Naive thymus-derived CD8-positive, alpha-beta T cell (primary cell): ENCODE results near the gene TMEM225. TPM values are rescaled to one million over a fixed set of nuclear protein-coding genes. Genes with fewer than 3 reads are reported as not detected.

Source experiments
- ATAC-seq, 2 donors: fragments of 150-1000 bp; cut with Tn5 transposase in 1 of 2; sonication (Bioruptor Pico), chemical (Tn5 transposase) in 1 of 2; 1 replicate in 1 of 2; 2 replicates in 1 of 2; pipeline ENCODE4 v1.10.0; 2021; ENCODE audit warnings: mild to moderate bottlenecking in 2 of 2, moderate library complexity in 2 of 2
- POLR2A ChIA-PET: fragments of 350-600 bp; sonication (Branson Sonifier 250); formaldehyde crosslinking; loops from one replicate; lab custom pipeline; 2021; ENCODE audit warnings: antibody characterized with exemption; lab: Charles Lee
- DNase-seq, 10 donors: peaks; one replicate each; pipeline versions ENCODE4 v3.0.0 to v3.0.0-alpha.2; 2020 to 2022
- H3K27ac Mint-ChIP-seq, 10 donors: one replicate each; pipeline ENCODE4 v1.8.0; 2020 to 2022; ENCODE audit warnings: mild to moderate bottlenecking in 10 of 10, mixed read lengths in 10 of 10, moderate library complexity in 4 of 10, inconsistent platforms in 1 of 10
- H3K27me3 Mint-ChIP-seq, 5 donors: one replicate each; pipeline ENCODE4 v1.8.0; 2021 to 2022; ENCODE audit warnings: mixed read lengths in 5 of 5
- H3K36me3 Mint-ChIP-seq, 3 donors: one replicate each; pipeline ENCODE4 v1.8.0; 2020 to 2022; ENCODE audit warnings: mixed read lengths in 3 of 3, mild to moderate bottlenecking in 2 of 3, inconsistent platforms in 1 of 3
- H3K4me1 Mint-ChIP-seq, 4 donors: one replicate each; pipeline ENCODE4 v1.8.0; 2021 to 2022; ENCODE audit warnings: mixed read lengths in 4 of 4
- H3K4me3 Mint-ChIP-seq, 10 donors: one replicate each; pipeline ENCODE4 v1.8.0; 2020 to 2022; ENCODE audit warnings: mild to moderate bottlenecking in 10 of 10, mixed read lengths in 10 of 10, moderate library complexity in 6 of 10, inconsistent platforms in 1 of 10
- H3K9me3 Mint-ChIP-seq, 9 donors: one replicate each; pipeline ENCODE4 v1.8.0; 2020 to 2022; ENCODE audit warnings: mixed read lengths in 9 of 9, mild to moderate bottlenecking in 3 of 9, inconsistent platforms in 1 of 9, moderate library complexity in 1 of 9
- polyA plus RNA-seq, 3 donors: library from polyadenylated mRNA; unstranded; fragments of 300-500 nt; fragmentation: Illumina TruSeq; gene quantifications; one replicate each; pipeline ENCODE4 v1.2.3, GENCODE V29; 2021
- total RNA-seq, 8 experiments: library from RNA in 2 of 8; stranded (reverse) in 2 of 8; gene quantifications; one replicate each; pipeline ENCODE4 v1.2.3 and lab custom pipeline; 2021 to 2026

TMEM225 gene
- total and polyA plus RNA-seq, 5 experiments from 2014 or later: not detected

DNA sequence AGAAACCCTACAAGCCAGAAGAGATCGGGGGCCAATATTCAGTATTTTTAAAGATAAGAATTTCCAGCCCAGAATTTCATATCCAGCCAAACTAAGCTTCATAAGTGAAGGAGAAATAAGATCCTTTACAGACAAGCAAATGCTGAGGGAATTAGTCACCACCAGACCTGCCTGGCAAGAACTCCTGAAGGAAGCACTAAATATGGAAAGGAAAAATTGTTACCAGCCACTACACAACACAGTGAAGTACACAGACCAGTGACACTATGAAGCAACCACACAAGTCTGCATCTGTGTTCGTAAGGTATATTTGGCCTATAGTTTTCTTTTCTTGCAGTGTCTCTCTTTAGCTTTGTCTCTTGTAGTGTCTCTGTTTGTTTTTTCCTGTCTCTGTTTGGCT, 29.0 kb downstream of the TMEM225 start:
- Mint-ChIP-seq H3K9me3 (peaks cover 0 to 22% (median 8%) of the 10 kb centered on the region in 9 donors), H3K4me3 (no peak overlapping the region), H3K4me1 (no peaks in the 10 kb centered on the region), H3K27me3 (peaks cover 4 to 24% (median 10%) of the 10 kb centered on the region in 5 donors), H3K36me3 (no peaks in the 10 kb centered on the region), H3K27ac (no peak overlapping the region)
- no peak for DNase-seq
- POLR2A ChIA-PET: no interaction called here
- no peak for ATAC-seq

DNA sequence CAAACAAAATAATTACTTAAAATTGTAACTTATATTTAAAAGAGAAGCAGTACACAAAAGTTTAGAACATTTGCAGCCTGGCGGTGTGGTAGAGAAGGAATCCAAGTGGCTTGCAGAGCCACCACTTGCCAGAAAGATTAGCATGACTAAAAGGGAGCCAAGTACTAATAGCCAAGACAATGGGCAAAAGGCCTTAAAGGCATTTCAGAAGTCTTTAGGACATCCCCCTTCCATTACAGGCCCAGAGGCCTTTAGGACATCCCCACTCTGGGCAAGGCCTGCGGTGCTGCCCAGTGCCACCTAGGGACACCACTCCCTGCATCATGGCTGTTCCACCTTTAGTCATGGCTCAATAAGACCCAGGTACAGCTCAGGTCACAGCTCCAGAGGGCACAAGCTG, 32.4 kb downstream of the TMEM225 start:
- Mint-ChIP-seq H3K27ac (no peak overlapping the region), H3K4me1 (no peaks in the 10 kb centered on the region), H3K36me3 (no peaks in the 10 kb centered on the region), H3K9me3 (peaks cover 1 to 28% (median 9%) of the 10 kb centered on the region in 9 donors), H3K27me3 (peaks cover 9 to 40% (median 18%) of the 10 kb centered on the region in 5 donors), H3K4me3 (no peak overlapping the region)
- POLR2A ChIA-PET: no interaction called here
- ATAC-seq: no peak
- DNase-seq: no peak

DNA sequence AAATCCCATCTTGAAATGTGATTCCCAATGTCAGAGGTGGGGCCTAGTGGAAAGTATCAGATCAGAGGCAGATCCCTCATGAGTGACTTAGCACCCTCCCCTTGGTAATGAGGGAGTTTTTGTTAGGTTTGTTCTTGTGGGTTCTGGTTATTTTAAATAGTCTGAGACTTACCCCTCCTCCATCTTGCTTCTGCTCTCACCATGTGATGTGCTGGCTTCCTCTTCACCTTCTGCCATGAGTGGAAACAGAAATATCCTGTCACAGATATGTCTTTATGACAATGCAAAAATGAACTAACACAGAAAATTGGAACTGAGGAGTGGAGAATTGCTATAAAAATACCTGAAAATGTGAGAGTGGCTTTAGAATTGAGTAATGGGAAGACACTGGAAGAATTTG, 33.1 kb downstream of the TMEM225 start:
- Mint-ChIP-seq H3K27ac (no peak overlapping the region), H3K36me3 (no peaks in the 10 kb centered on the region), H3K9me3 (peaks cover 0 to 22% (median 9%) of the 10 kb centered on the region in 9 donors), H3K4me3 (no peak overlapping the region), H3K27me3 (peaks cover 9 to 40% (median 18%) of the 10 kb centered on the region in 5 donors), H3K4me1 (no peaks in the 10 kb centered on the region)
- POLR2A ChIA-PET: no interaction called here
- DNase-seq (no peak), ATAC-seq (no peak)

DNA sequence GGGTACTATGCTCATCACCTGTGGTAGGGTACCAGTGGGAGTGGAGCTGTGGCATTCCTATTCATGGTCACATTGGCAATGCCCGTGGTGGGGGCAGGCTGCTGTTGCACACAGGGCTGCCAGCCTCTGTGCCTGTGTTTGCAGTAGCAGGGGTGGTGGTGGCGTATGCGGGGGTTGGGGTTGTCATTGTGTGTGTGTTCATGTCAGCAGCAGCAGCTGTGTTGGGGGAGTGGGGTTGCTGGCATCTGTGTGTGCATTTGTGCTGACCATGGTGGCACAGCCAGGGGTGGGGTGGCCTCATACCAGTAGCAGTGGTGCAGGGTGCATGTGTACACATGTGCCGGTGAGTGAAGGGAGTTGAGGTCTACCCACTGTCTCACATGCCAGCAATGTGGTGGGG, 34.4 kb downstream of the TMEM225 start:
- Mint-ChIP-seq H3K4me3 (no peak overlapping the region), H3K27ac (no peak overlapping the region), H3K36me3 (no peaks in the 10 kb centered on the region), H3K9me3 (peaks cover 0 to 13% (median 6%) of the 10 kb centered on the region in 9 donors), H3K27me3 (peaks cover 11 to 40% (median 18%) of the 10 kb centered on the region in 5 donors), H3K4me1 (no peaks in the 10 kb centered on the region)
- no peak for DNase-seq
- no peak for ATAC-seq
- POLR2A ChIA-PET: no interaction called here

DNA sequence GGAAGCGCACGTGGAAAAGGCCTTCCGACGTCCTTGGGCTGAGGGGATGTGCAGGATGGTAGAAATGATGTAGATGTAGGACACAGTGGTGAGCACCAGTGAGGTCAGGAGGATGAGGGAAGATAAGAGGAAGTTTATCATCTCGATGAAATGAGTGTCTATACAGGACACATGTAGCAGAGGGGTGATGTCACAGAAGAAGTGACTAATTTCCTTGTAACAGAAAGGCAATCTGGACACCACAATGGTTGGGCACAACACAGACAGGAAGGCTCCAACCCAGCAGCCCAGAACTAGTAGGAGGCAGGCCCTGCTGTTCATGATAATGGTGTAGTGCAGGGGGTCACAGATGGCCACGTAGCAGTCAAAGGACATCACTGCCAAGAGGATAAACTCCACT, 44.3 kb downstream of the TMEM225 start:
- POLR2A ChIA-PET: no interaction called here
- no peak overlapping the region for H3K27ac Mint-ChIP-seq
- no peaks in the 10 kb centered on the region for H3K36me3 Mint-ChIP-seq
- ATAC-seq (no peak), DNase-seq (no peak)
- no peak overlapping the region for H3K4me3 Mint-ChIP-seq
- peaks cover 0 to 7% (median 0%) of the 10 kb centered on the region in 9 donors for H3K9me3 Mint-ChIP-seq
- peaks cover 5 to 22% (median 12%) of the 10 kb centered on the region in 5 donors for H3K27me3 Mint-ChIP-seq
- H3K4me1 Mint-ChIP-seq: no peaks in the 10 kb centered on the region

DNA sequence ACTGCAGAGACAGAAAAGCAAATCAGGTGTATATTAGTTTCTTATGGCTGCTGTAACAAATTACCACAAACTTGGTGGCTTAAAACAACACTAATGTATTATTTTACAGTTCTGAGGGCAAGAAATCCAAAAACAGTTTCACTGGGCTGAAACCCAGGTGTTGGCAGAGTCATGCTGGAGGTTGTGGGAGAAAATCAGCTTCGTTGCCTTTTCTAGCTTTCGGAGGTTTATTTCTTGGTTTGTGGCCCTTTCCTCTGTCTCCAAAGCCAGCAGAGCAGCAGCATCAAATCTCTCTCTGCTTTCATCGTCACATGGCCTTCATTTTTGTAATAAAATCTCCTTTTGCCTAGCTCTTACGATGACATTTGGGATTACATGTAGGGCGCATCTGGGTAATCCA, 46.3 kb downstream of the TMEM225 start:
- POLR2A ChIA-PET: no interaction called here
- ATAC-seq: no peak

DNA sequence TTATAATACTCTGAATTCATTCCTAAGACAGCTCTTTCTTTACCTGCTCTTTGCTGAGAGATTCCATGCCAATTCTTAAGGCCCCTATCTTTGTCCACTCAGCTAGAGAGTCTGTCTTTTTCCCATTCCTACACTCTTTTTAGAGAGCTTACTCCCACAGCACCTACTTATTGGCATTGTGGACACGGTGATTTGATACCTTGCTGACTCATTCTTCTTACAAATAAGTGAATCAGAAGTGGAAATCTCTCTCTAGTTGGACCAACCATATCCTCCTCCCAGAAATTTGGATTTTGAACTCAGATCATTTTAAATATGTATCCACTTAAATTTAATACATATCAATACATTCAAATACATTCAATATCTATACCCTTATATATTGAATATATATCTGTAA, 46.8 kb downstream of the TMEM225 start:
- no peaks in the 10 kb centered on the region for H3K36me3 Mint-ChIP-seq
- no peak overlapping the region for H3K4me3 Mint-ChIP-seq
- POLR2A ChIA-PET: no interaction called here
- no peaks in the 10 kb centered on the region for H3K4me1 Mint-ChIP-seq
- H3K27ac Mint-ChIP-seq: no peak overlapping the region
- DNase-seq (no peak), ATAC-seq (no peak)
- peaks cover 5 to 13% (median 10%) of the 10 kb centered on the region in 5 donors for H3K27me3 Mint-ChIP-seq
- H3K9me3 Mint-ChIP-seq: peaks cover 0 to 7% (median 0%) of the 10 kb centered on the region in 9 donors

More for the DNA sequence above, 46.3 kb downstream of the TMEM225 start:
- no peaks in the 10 kb centered on the region for H3K36me3 Mint-ChIP-seq
- no peak for DNase-seq
- H3K4me1 Mint-ChIP-seq: no peaks in the 10 kb centered on the region
- H3K4me3 Mint-ChIP-seq: no peak overlapping the region
- peaks cover 0 to 7% (median 0%) of the 10 kb centered on the region in 9 donors for H3K9me3 Mint-ChIP-seq
- no peak overlapping the region for H3K27ac Mint-ChIP-seq
- peaks cover 5 to 13% (median 9%) of the 10 kb centered on the region in 5 donors for H3K27me3 Mint-ChIP-seq

DNA sequence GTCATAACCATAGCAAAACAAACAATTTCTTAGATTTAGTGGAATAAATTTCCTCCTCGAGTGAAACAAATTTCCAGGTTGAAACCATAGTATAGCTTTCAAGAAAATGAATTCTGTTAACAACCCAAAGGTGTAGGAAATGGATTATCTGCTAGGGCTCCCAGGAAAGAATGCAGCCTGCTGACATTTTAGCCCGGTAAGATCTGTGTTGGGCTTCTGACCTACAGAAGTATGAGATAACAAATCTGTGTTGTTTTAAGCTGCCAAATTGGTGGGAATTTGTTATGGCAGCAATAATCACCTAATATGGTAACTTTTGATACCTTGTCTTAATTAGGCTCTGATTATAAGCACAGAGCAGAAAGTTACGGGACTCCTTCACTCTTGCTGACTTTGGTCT, 47.3 kb downstream of the TMEM225 start:
- Mint-ChIP-seq H3K4me3 (no peak overlapping the region), H3K27me3 (peaks cover 5 to 13% (median 10%) of the 10 kb centered on the region in 5 donors), H3K27ac (no peak overlapping the region), H3K4me1 (no peaks in the 10 kb centered on the region), H3K36me3 (no peaks in the 10 kb centered on the region), H3K9me3 (peaks cover 0 to 7% (median 0%) of the 10 kb centered on the region in 9 donors)
- ATAC-seq (no peak), DNase-seq (no peak)
- POLR2A ChIA-PET: no interaction called here

DNA sequence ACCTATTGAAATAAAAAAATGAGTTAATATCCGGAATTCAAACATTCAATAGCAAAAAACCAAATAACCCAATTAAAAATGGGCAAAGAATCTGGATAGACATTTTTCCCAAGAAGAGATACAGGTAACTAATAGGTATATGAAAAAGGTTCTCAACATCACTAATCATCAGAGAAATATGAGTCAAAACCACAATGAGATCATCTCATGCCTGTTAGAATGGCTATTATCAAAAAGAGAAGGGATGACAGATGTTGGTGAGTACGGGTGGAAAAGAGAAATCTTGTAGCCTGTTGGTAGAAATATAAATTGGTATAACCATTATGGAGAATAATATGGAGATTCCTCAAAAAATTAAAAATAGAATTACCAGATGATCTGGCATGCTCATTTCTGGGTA, 52.4 kb downstream of the TMEM225 start:
- H3K9me3 Mint-ChIP-seq: peaks cover 0 to 7% (median 0%) of the 10 kb centered on the region in 9 donors
- H3K4me3 Mint-ChIP-seq: no peak overlapping the region
- no peak for DNase-seq
- no peak overlapping the region for H3K27ac Mint-ChIP-seq
- peaks cover 4 to 24% (median 20%) of the 10 kb centered on the region in 5 donors for H3K27me3 Mint-ChIP-seq
- H3K4me1 Mint-ChIP-seq: no peaks in the 10 kb centered on the region
- POLR2A ChIA-PET: no interaction called here
- no peaks in the 10 kb centered on the region for H3K36me3 Mint-ChIP-seq
- ATAC-seq: no peak

Other genes with a start within 250 kb of the TMEM225 start
- not detected for gene SCN3B, start 231.0 kb downstream of the TMEM225 start, total RNA-seq
- gene SCN3B, start 231.0 kb downstream of the TMEM225 start, polyA plus RNA-seq: not detected
- gene ZNF202, start 144.0 kb downstream of the TMEM225 start, total RNA-seq: 10 to 100 TPM; 27.0 to 30.4 TPM
- 10 to 100 TPM in 1 of 3 donors, 1 to 10 TPM in 2; 5.3 to 13.2 (median 6.6) TPM for gene ZNF202, start 144.0 kb downstream of the TMEM225 start, polyA plus RNA-seq
- not detected for gene OR6X1, start 131.2 kb downstream of the TMEM225 start, total RNA-seq
- gene OR6X1, start 131.2 kb downstream of the TMEM225 start, polyA plus RNA-seq: not detected
- gene OR6M1, start 79.3 kb downstream of the TMEM225 start, total RNA-seq: not detected
- gene OR6M1, start 79.3 kb downstream of the TMEM225 start, polyA plus RNA-seq: not detected
- not detected for gene OR8D4, start 16.5 kb upstream of the TMEM225 start, total RNA-seq
- gene OR8D4, start 16.5 kb upstream of the TMEM225 start, polyA plus RNA-seq: not detected
- not detected for gene OR4D5, start 53.9 kb upstream of the TMEM225 start, total RNA-seq
- gene OR4D5, start 53.9 kb upstream of the TMEM225 start, polyA plus RNA-seq: not detected
- gene OR6T1, start 58.2 kb upstream of the TMEM225 start, total RNA-seq: not detected
- gene OR6T1, start 58.2 kb upstream of the TMEM225 start, polyA plus RNA-seq: not detected
- gene OR10S1, start 92.1 kb upstream of the TMEM225 start, total RNA-seq: not detected
- gene OR10S1, start 92.1 kb upstream of the TMEM225 start, polyA plus RNA-seq: not detected
- gene OR10G6, start 109.5 kb upstream of the TMEM225 start, total RNA-seq: not detected
- gene OR10G6, start 109.5 kb upstream of the TMEM225 start, polyA plus RNA-seq: not detected
- gene OR10G4, start 127.3 kb upstream of the TMEM225 start, total RNA-seq: not detected
- not detected for gene OR10G4, start 127.3 kb upstream of the TMEM225 start, polyA plus RNA-seq
- gene OR10G9, start 137.3 kb upstream of the TMEM225 start, total RNA-seq: not detected
- gene OR10G9, start 137.3 kb upstream of the TMEM225 start, polyA plus RNA-seq: not detected
- gene OR10G8, start 141.1 kb upstream of the TMEM225 start, total RNA-seq: not detected
- not detected for gene OR10G8, start 141.1 kb upstream of the TMEM225 start, polyA plus RNA-seq
- gene OR10G7, start 155.7 kb upstream of the TMEM225 start, total RNA-seq: not detected
- not detected for gene OR10G7, start 155.7 kb upstream of the TMEM225 start, polyA plus RNA-seq
- gene VWA5A, start 229.8 kb upstream of the TMEM225 start, total RNA-seq: 1 to 10 TPM; 7.9 to 8.9 TPM
- gene VWA5A, start 229.8 kb upstream of the TMEM225 start, polyA plus RNA-seq: 10 to 100 TPM in 1 of 3 donors, 1 to 10 TPM in 2; 5.8 to 10.8 (median 9.1) TPM